HUES64 (cell line): ENCODE results near the gene PGA5.
"Not testable (repeated sequence)": the region's sequence is repeated elsewhere in the genome, so short reads cannot be mapped to it uniquely, and the experiment has no call there.

ENCODE experiments used
- H3K27ac ChIP-seq: 2 replicates; pipeline ENCODE4 v1.7.0; 2013; ENCODE audit warnings: low read depth, low read length, inconsistent platforms
- H3K27me3 ChIP-seq: 2 replicates; pipeline ENCODE4 v1.6.1; 2013; ENCODE audit warnings: mild to moderate bottlenecking, low read length; ENCODE audit not compliant: insufficient read depth
- H3K36me3 ChIP-seq: 2 replicates; pipeline ENCODE4 v1.6.1; 2013; ENCODE audit warnings: mild to moderate bottlenecking, low read length; ENCODE audit not compliant: insufficient read depth
- H3K4me1 ChIP-seq: 2 replicates; pipeline ENCODE4 v1.6.1; 2013; ENCODE audit warnings: mild to moderate bottlenecking, low read length, moderate library complexity; ENCODE audit not compliant: insufficient read depth
- H3K4me3 ChIP-seq: 2 replicates; pipeline ENCODE4 v1.5.1; 2013; ENCODE audit warnings: mild to moderate bottlenecking, low read length, moderate library complexity
- H3K9ac ChIP-seq: 2 replicates; pipeline ENCODE4 v1.6.1; 2013; ENCODE audit warnings: mild to moderate bottlenecking, low read depth, low read length
- H3K9me3 ChIP-seq: 2 replicates; pipeline ENCODE4 v1.6.1; 2013; ENCODE audit warnings: low read depth, low read length; ENCODE audit not compliant: insufficient read depth
- WGBS: fragments of 150-250, 120-280 bp; methylation state at CpG from one replicate; pipeline ENCODE4 v1.1.7; 2013; ENCODE audit warnings: missing lambda C conversion rate; 5-methylcytosine and 5-hydroxymethylcytosine counted together

PGA5 gene

DNA sequence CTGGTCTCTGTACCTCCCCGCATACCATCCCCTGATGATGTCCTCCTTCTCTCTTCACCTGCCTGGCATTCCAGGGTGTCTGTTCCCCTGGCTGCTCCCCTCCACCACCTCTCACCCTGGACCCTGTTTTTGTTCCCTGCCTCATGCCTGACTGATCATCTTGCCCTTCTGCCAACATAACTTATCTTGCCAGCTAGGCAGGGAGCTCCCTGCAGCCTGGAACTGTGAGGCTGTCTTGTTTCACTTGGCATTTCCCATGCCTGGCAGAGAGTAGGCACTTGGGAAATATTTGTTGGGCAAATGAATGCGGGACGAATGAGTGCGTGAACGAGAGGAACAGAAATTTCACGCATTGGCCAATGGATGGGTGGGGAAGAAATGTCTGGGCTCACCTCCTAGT, 11.5 kb upstream of the PGA5 start:
- H3K4me3 ChIP-seq, H3K27ac ChIP-seq, H3K9me3 ChIP-seq, H3K4me1 ChIP-seq, H3K27me3 ChIP-seq, H3K36me3 ChIP-seq, H3K9ac ChIP-seq: not testable (repeated sequence)
- no CpG with 5 or more reads among the region's 6 CpGs for WGBS

- not testable (repeated sequence) for H3K36me3 ChIP-seq, H3K9me3 ChIP-seq, H3K27ac ChIP-seq, H3K4me1 ChIP-seq, H3K4me3 ChIP-seq, H3K27me3 ChIP-seq, H3K9ac ChIP-seq
- no CpG with 5 or more reads among the region's 15 CpGs for WGBS
These were observed 9.9 kb upstream of the PGA5 start for GRCh38 chr11:61231033-61231432.

DNA sequence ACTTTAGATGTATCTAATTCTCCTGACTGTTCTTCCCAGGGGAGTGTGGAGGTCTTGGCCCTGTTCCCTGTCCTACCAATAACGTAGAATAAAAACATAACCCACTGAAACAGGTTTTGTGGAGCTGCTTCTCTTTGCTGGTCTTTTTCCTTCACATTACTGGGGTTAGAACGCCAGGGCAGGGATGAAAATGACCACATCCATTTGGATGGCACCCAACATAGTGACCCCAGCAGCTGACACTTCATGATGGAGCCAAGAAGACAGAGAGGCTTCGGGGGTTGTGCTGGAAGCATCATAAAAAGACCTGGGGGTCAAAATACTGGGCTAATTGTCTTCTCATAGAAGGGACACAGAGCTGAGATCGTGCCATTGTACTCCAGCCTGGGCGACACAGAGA, 9.4 kb upstream of the PGA5 start:
- no CpG with 5 or more reads among the region's 5 CpGs for WGBS
- not testable (repeated sequence) for H3K27ac ChIP-seq, H3K9ac ChIP-seq, H3K36me3 ChIP-seq, H3K4me3 ChIP-seq, H3K27me3 ChIP-seq, H3K9me3 ChIP-seq, H3K4me1 ChIP-seq

DNA sequence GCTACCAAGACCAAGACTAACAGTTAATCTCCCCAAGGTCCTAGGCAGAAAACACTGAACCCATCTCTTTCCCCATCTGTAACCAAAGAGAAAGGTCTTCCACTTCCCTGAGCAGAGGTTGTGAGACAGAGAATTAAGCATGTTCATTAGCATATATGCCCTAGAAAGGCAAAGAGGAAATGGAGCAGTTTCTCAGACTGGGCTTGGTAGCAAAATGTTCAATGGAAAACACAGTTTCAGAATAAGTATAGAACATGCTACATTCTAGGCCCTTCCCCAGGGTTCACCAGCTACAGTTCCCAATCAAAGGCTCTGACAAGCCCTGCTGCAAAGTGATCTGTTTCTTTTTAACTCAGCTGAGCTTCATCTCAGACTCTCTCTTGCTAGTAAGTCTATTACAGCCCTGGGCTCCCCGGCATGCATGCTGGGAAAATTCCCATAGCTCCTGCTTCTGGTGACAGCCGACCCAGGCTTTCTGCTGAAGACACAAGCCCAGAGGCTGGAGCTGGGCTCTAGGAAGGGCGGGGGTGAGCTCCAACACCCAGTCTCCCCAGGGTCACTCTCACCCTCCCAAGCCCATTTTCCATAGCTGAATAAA, 8.3 kb upstream of the PGA5 start:
- not testable (repeated sequence) for H3K27ac ChIP-seq, H3K9me3 ChIP-seq, H3K4me1 ChIP-seq, H3K4me3 ChIP-seq, H3K27me3 ChIP-seq, H3K36me3 ChIP-seq, H3K9ac ChIP-seq
- no CpG with 5 or more reads among the region's 3 CpGs for WGBS

DNA sequence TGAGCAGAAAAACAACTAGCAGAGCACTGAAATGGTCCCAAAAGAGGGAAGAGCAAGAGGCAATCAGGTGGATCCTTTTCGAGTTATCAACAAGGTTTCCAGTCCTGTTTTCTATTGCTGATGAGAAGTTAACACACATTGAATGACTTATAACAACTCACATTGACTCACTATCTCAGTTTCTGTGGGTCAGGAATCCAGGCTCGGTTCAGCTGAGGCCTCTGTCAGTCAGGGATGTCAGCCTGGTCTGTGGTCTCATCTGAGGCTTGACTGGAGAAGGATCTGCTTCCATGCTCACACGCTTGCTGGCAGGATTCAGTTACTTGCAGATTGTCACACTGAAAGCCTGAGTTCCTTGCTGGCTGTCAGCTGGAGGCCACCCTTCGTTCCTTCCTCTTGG, 3.8 kb upstream of the PGA5 start:
- not testable (repeated sequence) for H3K9ac ChIP-seq, H3K36me3 ChIP-seq, H3K4me1 ChIP-seq, H3K27me3 ChIP-seq, H3K4me3 ChIP-seq, H3K27ac ChIP-seq, H3K9me3 ChIP-seq
- no CpG with 5 or more reads among the region's 4 CpGs for WGBS

DNA sequence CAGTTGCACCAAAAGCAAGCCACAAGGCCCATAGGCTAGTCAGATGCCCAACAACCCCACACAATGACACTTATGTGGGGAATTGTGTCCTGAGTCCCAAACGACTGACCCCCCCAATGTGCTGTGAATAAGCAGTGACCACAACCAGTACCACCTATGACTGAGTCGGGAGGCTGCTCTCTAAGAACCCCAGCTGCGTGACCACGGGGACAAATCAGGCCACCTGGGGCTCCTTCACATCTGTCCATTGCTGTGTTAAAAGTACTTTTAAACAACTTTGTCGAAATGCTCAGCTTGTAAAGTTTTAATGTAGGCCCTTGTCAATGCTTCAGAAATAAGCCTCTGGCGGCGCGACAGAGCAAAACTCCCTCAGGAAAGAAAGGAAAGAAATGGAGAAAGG, 687 bp upstream of the PGA5 start:
- not testable (repeated sequence) for H3K9me3 ChIP-seq, H3K4me1 ChIP-seq
- 55% methylated on average over 4 of the region's 8 CpGs for WGBS

DNA sequence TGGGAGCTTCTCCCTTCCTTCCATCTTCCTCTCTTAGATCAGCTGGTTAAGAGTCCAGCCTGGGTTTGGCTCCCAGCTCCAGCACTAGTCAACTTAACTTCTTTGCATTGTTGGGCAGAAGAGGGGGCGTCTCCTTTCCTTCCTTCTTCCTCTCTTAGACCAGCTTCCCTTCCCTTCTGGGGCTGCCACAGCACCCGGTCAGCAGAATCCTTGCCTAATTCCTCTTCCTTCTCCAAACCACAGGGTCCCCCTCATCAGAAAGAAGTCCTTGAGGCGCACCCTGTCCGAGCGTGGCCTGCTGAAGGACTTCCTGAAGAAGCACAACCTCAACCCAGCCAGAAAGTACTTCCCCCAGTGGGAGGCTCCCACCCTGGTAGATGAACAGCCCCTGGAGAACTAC, 551 bp downstream of the PGA5 start:
- not testable (repeated sequence) for H3K27me3 ChIP-seq, H3K4me3 ChIP-seq, H3K4me1 ChIP-seq, H3K27ac ChIP-seq, H3K9me3 ChIP-seq, H3K9ac ChIP-seq, H3K36me3 ChIP-seq
- WGBS, result no CpG with 5 or more reads among the region's 5 CpGs

More for the DNA sequence above, 687 bp upstream of the PGA5 start:
- H3K9ac ChIP-seq, H3K27ac ChIP-seq, H3K36me3 ChIP-seq, H3K4me3 ChIP-seq, H3K27me3 ChIP-seq: not testable (repeated sequence)

DNA sequence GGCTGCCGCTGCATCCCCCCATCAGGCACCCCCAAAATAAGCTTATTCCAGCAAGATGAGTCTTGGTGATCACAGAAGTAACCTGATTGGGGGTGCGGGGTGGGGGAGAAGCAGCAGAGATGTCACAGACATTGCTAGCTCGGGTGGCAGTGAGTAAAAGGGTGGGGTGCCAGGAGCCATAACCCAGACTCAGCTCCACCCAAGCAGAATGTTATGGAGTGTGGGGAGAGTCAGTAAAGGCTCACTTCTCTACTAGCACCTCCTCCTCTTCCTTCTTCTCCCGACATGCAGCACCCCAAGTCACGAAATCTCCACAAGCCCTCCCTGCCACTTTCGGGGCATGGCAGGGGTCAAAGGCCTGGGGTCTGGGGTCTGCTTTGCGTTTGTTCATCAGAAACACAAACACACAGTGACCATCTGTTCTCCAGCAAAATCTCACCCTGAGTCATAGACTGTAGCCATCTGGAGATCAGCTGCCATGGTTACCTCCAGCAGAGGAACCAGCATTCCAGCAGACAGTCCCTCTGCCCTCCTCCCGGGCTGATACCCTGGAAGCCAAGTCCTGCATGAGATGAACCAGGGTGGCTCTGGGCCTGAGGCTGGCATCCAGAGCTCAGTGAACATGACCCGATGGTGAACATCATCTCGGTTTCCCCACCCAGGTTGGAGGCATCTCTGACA, 4.4 kb downstream of the PGA5 start:
- H3K27ac ChIP-seq, H3K36me3 ChIP-seq, H3K4me3 ChIP-seq, H3K9me3 ChIP-seq, H3K9ac ChIP-seq, H3K4me1 ChIP-seq, H3K27me3 ChIP-seq: not testable (repeated sequence)
- no CpG with 5 or more reads among the region's 10 CpGs for WGBS

GRCh38 chr11:61248071-61248470, 7.1 kb downstream of the PGA5 start:
- H3K27ac ChIP-seq, H3K4me1 ChIP-seq, H3K36me3 ChIP-seq, H3K9ac ChIP-seq, H3K9me3 ChIP-seq, H3K27me3 ChIP-seq, H3K4me3 ChIP-seq: not testable (repeated sequence)
- WGBS, result 86% methylated on average over 9 of the region's 9 CpGs

GRCh38 chr11:61249201-61249600, 8.2 kb downstream of the PGA5 start:
- 95% methylated on average over 8 of the region's 8 CpGs for WGBS
- H3K4me1 ChIP-seq, H3K27me3 ChIP-seq, H3K9me3 ChIP-seq, H3K9ac ChIP-seq, H3K36me3 ChIP-seq, H3K27ac ChIP-seq, H3K4me3 ChIP-seq: not testable (repeated sequence)

- 92% methylated on average over 19 of the region's 20 CpGs for WGBS
- H3K4me3 ChIP-seq, H3K27ac ChIP-seq, H3K36me3 ChIP-seq, H3K4me1 ChIP-seq, H3K27me3 ChIP-seq, H3K9me3 ChIP-seq, H3K9ac ChIP-seq: not testable (repeated sequence)
These were observed 10.1 kb downstream of the PGA5 start for GRCh38 chr11:61250796-61251765.
